DND-41 (cell line): ENCODE results near the gene FAM124B.
"Not testable (repeated sequence)": the region's sequence is repeated elsewhere in the genome, so short reads cannot be mapped to it uniquely, and the experiment has no call there.

Experiments
- ATAC-seq: fragments of 200-7000 bp; cut with Tn5 transposase; 3 replicates; pipeline ENCODE4 v1.9.1; 2021; ENCODE audit warnings: low read depth; ENCODE audit not compliant: insufficient read depth
- DNase-seq: peaks from one replicate; pipeline ENCODE4 v3.0.0-alpha.2; 2020
- H2AFZ ChIP-seq: 2 replicates; pipeline ENCODE4 v1.6.0; 2012; ENCODE audit warnings: low read depth, low read length
- H3K27ac ChIP-seq: 2 replicates; pipeline ENCODE4 v1.5.1; 2012; ENCODE audit warnings: low read length, inconsistent platforms
- H3K27me3 ChIP-seq: fragments of 200-600 bp; sonication (generic); 2 replicates; pipeline ENCODE4 v1.6.0; 2012; ENCODE audit warnings: low read length, mild to moderate bottlenecking, inconsistent platforms; ENCODE audit not compliant: insufficient read depth, poor library complexity
- H3K36me3 ChIP-seq: 2 replicates; pipeline ENCODE4 v1.5.1; 2012; ENCODE audit warnings: low read length, inconsistent platforms; ENCODE audit not compliant: insufficient read depth
- H3K4me1 ChIP-seq: 2 replicates; pipeline ENCODE4 v1.5.1; 2012; ENCODE audit warnings: mild to moderate bottlenecking, low read length; ENCODE audit not compliant: insufficient read depth
- H3K4me2 ChIP-seq: 2 replicates; pipeline ENCODE4 v1.6.0; 2012; ENCODE audit warnings: mild to moderate bottlenecking, moderate library complexity, low read length, inconsistent platforms; ENCODE audit not compliant: insufficient read depth
- H3K4me3 ChIP-seq, 2 experiments: fragments of 200-600 bp in 1 of 2; shearing (Covaris generic) in 1 of 2; 2 replicates each; pipeline ENCODE4 v1.5.1; 2012 to 2016; ENCODE audit warnings: inconsistent platforms in 2 of 2, low read length in 2 of 2, mild to moderate bottlenecking in 2 of 2, low read depth in 1 of 2, moderate library complexity in 1 of 2
- H3K79me2 ChIP-seq: 2 replicates; pipeline ENCODE4 v1.6.0; 2012; ENCODE audit warnings: low read length, inconsistent platforms; ENCODE audit not compliant: insufficient read depth
- H3K9ac ChIP-seq: 2 replicates; pipeline ENCODE4 v1.6.0; 2012; ENCODE audit warnings: low read depth, mild to moderate bottlenecking, inconsistent platforms, low read length, moderate library complexity
- H3K9me3 ChIP-seq: 2 replicates; pipeline ENCODE4 v1.5.1; 2012; ENCODE audit warnings: low read length, moderate library complexity, mild to moderate bottlenecking, inconsistent platforms; ENCODE audit not compliant: insufficient read depth, severe bottlenecking
- H4K20me1 ChIP-seq: 2 replicates; pipeline ENCODE4 v1.6.0; 2012; ENCODE audit warnings: low read length; ENCODE audit not compliant: insufficient read depth
- CTCF ChIP-seq: IDR thresholded peaks from 2 replicates; pipeline ENCODE4 v1.5.1; 2012; ENCODE audit warnings: borderline replicate concordance, low read length, moderate library complexity, mild to moderate bottlenecking; ENCODE audit not compliant: poor library complexity, severe bottlenecking; ENCODE audit errors: extremely low read depth
- EZH2 ChIP-seq: IDR thresholded peaks from 3 replicates; pipeline ENCODE4 v1.6.1; 2012; ENCODE audit warnings: borderline replicate concordance, low read depth, mild to moderate bottlenecking, moderate library complexity, low read length, inconsistent platforms; ENCODE audit not compliant: severe bottlenecking

FAM124B gene

DNA sequence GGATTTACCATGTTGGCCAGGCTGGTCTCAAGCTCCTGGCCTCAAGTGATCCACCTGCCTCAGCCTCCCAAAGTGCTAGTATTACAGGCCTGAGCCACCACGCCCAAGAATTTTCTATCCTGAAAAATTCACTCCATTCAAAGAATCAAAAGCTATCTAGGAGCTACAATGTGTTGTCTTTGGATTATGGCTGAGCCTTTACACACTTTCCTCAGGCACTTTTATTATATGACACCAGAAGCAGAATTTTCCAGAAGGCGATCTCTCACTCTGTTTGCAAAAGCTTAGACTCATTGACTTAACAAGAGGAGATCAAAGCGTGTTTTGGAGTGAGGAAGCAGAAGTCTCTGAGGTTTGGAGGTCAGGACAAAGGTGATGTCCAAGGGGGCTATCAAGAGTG lies 3.6 kb downstream of the FAM124B start:
- Histone ChIP-seq H3K4me2 (no peak overlapping the region), H3K36me3 (no peaks in the 10 kb centered on the region), H4K20me1 (no peaks in the 10 kb centered on the region), H3K4me1 (no peaks in the 10 kb centered on the region), H3K4me3 (no peak overlapping the region), H3K9me3 (no peaks in the 10 kb centered on the region), H3K27ac (no peak overlapping the region), H3K79me2 (no peaks in the 10 kb centered on the region), H3K27me3 (peaks cover 9% of the 10 kb centered on the region), H3K9ac (no peak overlapping the region), H2AFZ (no peak overlapping the region)
- no peak for ATAC-seq
- no peak for DNase-seq
- no peak for TF ChIP-seq CTCF

DNA sequence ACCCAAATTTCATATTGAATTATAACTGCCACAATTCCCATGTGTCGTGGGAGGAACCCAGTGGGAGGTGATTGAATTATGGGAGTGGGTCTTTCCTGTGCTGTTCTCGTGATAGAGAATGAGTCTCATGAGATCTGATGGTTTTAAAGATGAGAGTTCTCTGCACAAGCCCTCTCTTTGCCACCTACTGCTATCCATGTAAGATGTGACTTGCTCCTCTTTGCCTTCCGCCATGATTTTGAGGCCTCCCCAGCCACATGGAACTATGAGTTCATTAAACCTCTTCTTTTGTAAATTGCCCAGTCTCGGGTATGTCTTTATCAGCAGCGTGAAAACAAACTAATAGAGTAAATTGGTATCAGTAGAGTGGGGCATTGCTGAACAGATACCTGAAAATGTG lies 4.8 kb downstream of the FAM124B start:
- H3K9ac ChIP-seq, H2AFZ ChIP-seq, DNase-seq, H3K36me3 ChIP-seq, H3K27ac ChIP-seq, H3K4me3 ChIP-seq, H3K27me3 ChIP-seq, H4K20me1 ChIP-seq, H3K4me1 ChIP-seq, H3K9me3 ChIP-seq, H3K4me2 ChIP-seq, ATAC-seq, H3K79me2 ChIP-seq: not testable (repeated sequence)

DNA sequence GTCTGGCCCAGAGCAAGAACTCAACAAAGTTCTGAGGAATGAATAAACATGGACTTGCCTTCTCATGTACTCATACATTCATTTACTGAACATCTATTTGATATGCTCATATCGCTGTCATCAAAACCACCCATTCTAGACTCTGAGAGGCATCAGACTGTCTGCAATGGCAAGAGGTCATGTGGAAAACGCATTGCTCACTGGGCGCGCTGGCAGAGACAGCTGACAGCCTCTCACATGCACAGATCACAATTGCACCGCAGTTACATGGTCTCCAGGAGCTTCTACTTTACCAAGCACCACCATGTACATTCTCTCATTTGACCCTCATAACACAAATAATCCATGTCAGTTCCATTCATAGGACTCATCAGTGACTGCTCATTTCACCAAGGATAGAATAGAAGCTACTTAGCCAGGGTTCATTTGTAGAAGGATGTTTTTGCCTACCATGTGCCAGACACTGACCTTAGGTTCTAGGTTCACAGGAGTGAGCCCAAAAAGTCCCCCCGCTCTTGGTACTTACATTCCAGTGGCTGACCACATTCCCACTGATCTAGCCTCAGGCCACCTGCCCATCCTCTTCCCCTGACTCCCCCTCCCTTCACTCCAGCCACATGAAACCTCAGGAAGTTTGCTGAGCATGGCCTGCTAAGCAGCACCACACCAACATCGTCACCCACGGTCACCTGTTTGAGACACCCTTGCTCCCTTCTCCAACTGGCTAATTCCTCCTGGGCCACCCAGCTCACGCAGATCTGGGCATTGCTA lies 6.1 kb downstream of the FAM124B start:
- ATAC-seq: no peak
- Histone ChIP-seq H3K4me3 (no peak overlapping the region), H3K9ac (no peak overlapping the region), H3K4me2 (no peak overlapping the region), H3K36me3 (no peaks in the 10 kb centered on the region), H3K9me3 (no peaks in the 10 kb centered on the region), H2AFZ (no peak overlapping the region), H4K20me1 (no peaks in the 10 kb centered on the region), H3K79me2 (no peaks in the 10 kb centered on the region), H3K27me3 (no peaks in the 10 kb centered on the region), H3K27ac (no peak overlapping the region), H3K4me1 (no peaks in the 10 kb centered on the region)
- DNase-seq: no peak
- TF ChIP-seq CTCF: no peak
- no peak for TF ChIP-seq EZH2

DNA sequence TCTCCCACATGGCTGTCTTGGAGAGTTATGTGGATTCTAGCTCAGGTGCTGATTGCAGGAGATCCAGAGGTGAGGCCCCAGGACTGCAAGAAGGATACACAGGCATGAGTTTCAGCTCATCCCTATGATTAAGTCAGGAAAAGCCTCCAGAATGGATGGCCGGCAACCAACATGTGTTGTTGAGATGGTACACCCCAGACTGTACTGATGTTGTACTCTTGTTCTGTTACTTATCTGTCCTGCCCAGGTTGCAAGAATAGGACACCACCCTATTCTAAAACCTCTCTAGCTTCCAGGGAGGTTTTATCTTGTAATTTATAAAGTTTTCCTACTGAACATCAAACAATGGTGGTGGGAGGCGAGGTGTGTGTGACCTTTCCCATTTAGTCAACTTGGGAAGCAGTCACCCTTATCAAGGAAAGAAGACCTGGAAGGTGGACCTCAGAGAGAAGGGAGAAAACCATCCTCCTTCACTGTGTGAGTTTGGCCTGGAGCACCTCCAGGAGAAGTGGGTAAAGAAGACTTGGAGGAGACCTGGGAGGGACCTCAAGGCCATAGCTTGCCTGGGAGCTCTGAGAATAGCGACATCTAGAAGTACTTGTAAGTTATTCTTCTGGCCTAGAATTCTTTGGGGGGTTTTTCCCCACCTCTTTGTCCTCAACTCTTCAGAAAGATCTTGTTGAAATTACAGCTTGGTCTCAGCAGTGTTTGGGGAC lies 8.6 kb downstream of the FAM124B start:
- no peak for ATAC-seq
- TF ChIP-seq EZH2 (no peak), CTCF (no peak)
- Histone ChIP-seq H4K20me1 (no peaks in the 10 kb centered on the region), H3K9ac (no peak overlapping the region), H2AFZ (no peak overlapping the region), H3K4me3 (no peak overlapping the region), H3K9me3 (no peaks in the 10 kb centered on the region), H3K4me1 (no peaks in the 10 kb centered on the region), H3K27me3 (no peaks in the 10 kb centered on the region), H3K36me3 (no peaks in the 10 kb centered on the region), H3K4me2 (no peak overlapping the region), H3K79me2 (no peaks in the 10 kb centered on the region), H3K27ac (no peak overlapping the region)
- DNase-seq: no peak
